ENCODE data around the gene DDR2. TPM values are rescaled to one million over a fixed set of nuclear protein-coding genes. Genes with fewer than 3 reads are reported as not detected.

DDR2 gene
- total and polyA plus RNA-seq, 2 of the 4 experiments (the other 2 are of a cell fraction), result 66.1 to 245 TPM

GRCh38 chr1:162709132-162709860, 77.0 kb downstream of the DDR2 start:
- Histone ChIP-seq H2BK15ac (ENCODE audit: low read depth, low read length) (no peak overlapping the region), H2BK120ac (ENCODE audit: low read depth, low read length) (no peak overlapping the region), H3K56ac (ENCODE audit: extremely low read depth, insufficient read depth, low read length) (no peak overlapping the region), H4K8ac (ENCODE audit: low read depth in 2 of 2, low read length in 2 of 2) (no peak overlapping the region), H3K36me3 (ENCODE audit: control insufficient read depth, insufficient read depth, low read length) (peaks cover 33% of the 10 kb centered on the region), H3K79me1 (ENCODE audit: low read depth in 1 of 2, low read length in 2 of 2) (peaks cover 67 to 86% of the 10 kb centered on the region in 2 experiments), H2BK20ac (ENCODE audit: low read depth, low read length) (no peak overlapping the region), H3K4me3 (ENCODE audit: insufficient read depth, low read depth, low read length) (no peak overlapping the region), H4K91ac (ENCODE audit: insufficient read depth, low read depth, low read length) (peak overlapping the region; percentile 45; the same call in 1 of the 2 replicates), H4K5ac (ENCODE audit: low read depth, low read length) (peak overlapping the region; percentile 40), H3K9me3 (ENCODE audit: control insufficient read depth, insufficient read depth, low read length) (no peaks in the 10 kb centered on the region), H2AFZ (replicated peaks; ENCODE audit: low read length, poor library complexity) (no peak overlapping the region), H3K9me1 (ENCODE audit: insufficient read depth, low read length) (peaks cover 51% of the 10 kb centered on the region), H3K27ac (ENCODE audit: insufficient read depth, low read length) (peak overlapping the region; percentile 93), H3K4me2 (ENCODE audit: low read depth, low read length) (peak overlapping the region; percentile 58; the same call in 1 of the 2 replicates), H3K4ac (ENCODE audit: low read depth, low read length) (peak overlapping the region; percentile 64), H3K4me1 (ENCODE audit: control insufficient read depth, insufficient read depth, low read length) (peaks cover 28% of the 10 kb centered on the region), H3K27me3 (ENCODE audit: control insufficient read depth, insufficient read depth, low read length) (no peaks in the 10 kb centered on the region), H3K18ac (ENCODE audit: low read depth, low read length) (peak overlapping the region; percentile 49), H3K23ac (ENCODE audit: low read depth, low read length) (0 out of 2 replicates have a peak overlapping the region, but pooled peaks have one; percentile 12), H2AK5ac (ENCODE audit: low read depth, low read length) (peak overlapping the region; percentile 56; the same call in 1 of the 2 replicates), H3K9ac (ENCODE audit: low read depth, low read length) (peak overlapping the region; percentile 48; the same call in 1 of the 2 replicates), H4K20me1 (ENCODE audit: insufficient read depth, low read length) (peaks cover 68% of the 10 kb centered on the region; the same call in 1 of the 2 replicates), H3K14ac (replicated peaks; ENCODE audit: low read depth, low read length) (peak overlapping the region; percentile 48), H2AK9ac (replicated peaks; ENCODE audit: low read depth, low read length, poor library complexity) (no peak overlapping the region), H2BK5ac (ENCODE audit: low read depth, low read length, poor library complexity, severe bottlenecking) (peak overlapping the region; percentile 88)
- no peak for TF ChIP-seq SMC3 (IDR thresholded peaks at IDR 0.05; ENCODE audit: low read depth, low read length)
- no peak for TF ChIP-seq CEBPB (IDR thresholded peaks at IDR 0.05; ENCODE audit: low read depth, low read length)
- TF ChIP-seq POLR2A (IDR thresholded peaks at IDR 0.05; ENCODE audit: low read depth, low read length), result no peak
- TF ChIP-seq RFX5 (IDR thresholded peaks at IDR 0.05; ENCODE audit: low read depth, low read length), result no peak
- TF ChIP-seq CTCF (conservative IDR thresholded peaks at IDR 0.05; ENCODE audit: low read depth, low read length), result no peak
- TF ChIP-seq RAD21 (IDR thresholded peaks at IDR 0.05; ENCODE audit: low read length), result no peak
- TF ChIP-seq RCOR1 (IDR thresholded peaks at IDR 0.05; ENCODE audit: insufficient replicate concordance, low read length), result no peak
- no peak for TF ChIP-seq MAFK (IDR thresholded peaks at IDR 0.05; ENCODE audit: low read depth, low read length)
- TF ChIP-seq BHLHE40 (IDR thresholded peaks at IDR 0.05; ENCODE audit: low read depth, low read length), result no peak
- TF ChIP-seq CHD1 (IDR thresholded peaks at IDR 0.05; ENCODE audit: low read depth, low read length), result no peak
- no peak for TF ChIP-seq MXI1 (IDR thresholded peaks at IDR 0.05; ENCODE audit: borderline replicate concordance, low read depth, low read length)
- no peak for TF ChIP-seq FOS (IDR thresholded peaks at IDR 0.05; ENCODE audit: low read depth, low read length)
- no peak for TF ChIP-seq ELK1 (IDR thresholded peaks at IDR 0.05; ENCODE audit: borderline replicate concordance, low read depth, low read length)
- TF ChIP-seq MAZ (IDR thresholded peaks at IDR 0.05; ENCODE audit: borderline replicate concordance, low read depth, low read length), result no peak
- TF ChIP-seq USF2 (IDR thresholded peaks at IDR 0.05; ENCODE audit: low read depth, low read length), result no peak
- DNase-seq (no peak), ATAC-seq (ENCODE audit: low read depth) (no peak)
- WGBS, 2 experiments (ENCODE audit: extremely low coverage in 2 of 2, insufficient read length in 1 of 2), result 100% methylated on average over 1 of the region's 4 CpGs; no CpG with 5 or more reads in 1 of the 2 experiments
- in situ Hi-C loops (cut with MboI; ENCODE audit: low sequenced_read_pairs) (no loop called here), intact Hi-C loops (cut with micrococcal nuclease) (no loop called here), dilution Hi-C loops (cut with HindIII; ENCODE audit: low sequenced_read_pairs, unreplicated experiment) (no loop called here)
- CTCF ChIA-PET, result interaction anchor here (1.4 kb wide), 1 partner anchor 96 kb away, joined by 4 read pairs; no protein-coding TSS in a partner anchor
- POLR2A ChIA-PET (ENCODE audit: unreplicated experiment), result no interaction called here
- no TSS peak for BruUV-seq (replicated peaks)

Data from IMR-90 (cell line).